DOHH2 (cell line): ENCODE results near the gene SLC1A1.

Source experiments
- H3F3A ChIP-seq: fragments of 200-600 bp; sonication (generic), shearing (Covaris generic); 2 replicates; pipeline ENCODE4 v1.6.0; 2016; ENCODE audit warnings: antibody characterized with exemption, mild to moderate bottlenecking; ENCODE audit not compliant: control insufficient read depth, insufficient read depth
- H3K27ac ChIP-seq: fragments of 200-600 bp; sonication (generic); 2 replicates; pipeline ENCODE4 v1.5.1; 2014; ENCODE audit warnings: low read depth, mild to moderate bottlenecking, low read length, moderate library complexity
- H3K27me3 ChIP-seq: fragments of 200-600 bp; sonication (generic); 2 replicates; pipeline ENCODE4 v1.6.1; 2014; ENCODE audit warnings: mild to moderate bottlenecking, low read length, mixed read lengths; ENCODE audit not compliant: control insufficient read depth
- H3K36me3 ChIP-seq: fragments of 200-600 bp; sonication (generic); 2 replicates; pipeline ENCODE4 v1.6.1; 2014; ENCODE audit warnings: mild to moderate bottlenecking, low read length, moderate library complexity, mixed read lengths; ENCODE audit not compliant: control insufficient read depth
- H3K4me1 ChIP-seq: fragments of 200-600 bp; sonication (generic); 2 replicates; pipeline ENCODE4 v1.6.1; 2014; ENCODE audit warnings: mild to moderate bottlenecking, low read length, mixed read lengths; ENCODE audit not compliant: control insufficient read depth
- H3K4me2 ChIP-seq: fragments of 200-600 bp; sonication (generic); 2 replicates; pipeline ENCODE4 v1.6.0; 2014; ENCODE audit warnings: mild to moderate bottlenecking, low read length, moderate library complexity
- H3K4me3 ChIP-seq: fragments of 200-600 bp; sonication (generic); 2 replicates; pipeline ENCODE4 v1.5.1; 2014; ENCODE audit warnings: mild to moderate bottlenecking, low read length, mixed read lengths
- H3K79me2 ChIP-seq: fragments of 200-600 bp; sonication (generic); 2 replicates; pipeline ENCODE4 v1.6.1; 2014; ENCODE audit warnings: mild to moderate bottlenecking, low read length, mixed read lengths; ENCODE audit not compliant: control insufficient read depth
- H3K9me2 ChIP-seq: fragments of 200-600 bp; sonication (generic); replicated peaks from 2 replicates; pipeline ENCODE4 v1.6.1; 2014; ENCODE audit warnings: mild to moderate bottlenecking, low read length, mixed read lengths; ENCODE audit not compliant: control insufficient read depth
- H3K9me3 ChIP-seq: fragments of 200-600 bp; sonication (generic); 2 replicates; pipeline ENCODE4 v1.6.1; 2014; ENCODE audit warnings: antibody characterized with exemption, low read length, mixed read lengths; ENCODE audit not compliant: control insufficient read depth, insufficient read depth
- H4K20me1 ChIP-seq: fragments of 200-600 bp; sonication (generic); 2 replicates; pipeline ENCODE4 v1.6.0; 2014; ENCODE audit warnings: low read depth, mild to moderate bottlenecking, antibody characterized with exemption, low read length, moderate library complexity; ENCODE audit not compliant: control insufficient read depth, insufficient read depth
- CTCF ChIP-seq: fragments of 200-600 bp; sonication (generic); IDR thresholded peaks from one replicate; pipeline ENCODE4 v1.5.1; 2014; ENCODE audit warnings: antibody characterized with exemption, mild to moderate bottlenecking, low read depth, low read length; ENCODE audit not compliant: poor library complexity, severe bottlenecking
- EZH2phosphoT487 ChIP-seq: fragments of 200-600 bp; sonication (generic); IDR thresholded peaks from 2 replicates; pipeline ENCODE4 v1.6.1; 2017; ENCODE audit warnings: borderline replicate concordance, mild to moderate bottlenecking, antibody characterized with exemption, low read length, moderate library complexity, mixed read lengths

Gene SLC1A1

GRCh38 chr9:4507306-4508130 lies 17.2 kb downstream of the SLC1A1 start:
- no peaks in the 10 kb centered on the region for H3K36me3 ChIP-seq
- no peak overlapping the region for H3K4me3 ChIP-seq
- no peaks in the 10 kb centered on the region for H3K9me3 ChIP-seq
- H4K20me1 ChIP-seq, result no peaks in the 10 kb centered on the region
- no peaks in the 10 kb centered on the region for H3F3A ChIP-seq
- H3K27me3 ChIP-seq, result no peaks in the 10 kb centered on the region
- H3K79me2 ChIP-seq, result no peaks in the 10 kb centered on the region
- no peak overlapping the region for H3K27ac ChIP-seq
- no peaks in the 10 kb centered on the region for H3K4me1 ChIP-seq
- no peaks in the 10 kb centered on the region for H3K9me2 ChIP-seq
- no peak overlapping the region for H3K4me2 ChIP-seq
- TF ChIP-seq CTCF (no peak), EZH2phosphoT487 (no peak)

GRCh38 chr9:4508246-4508906 lies 18.1 kb downstream of the SLC1A1 start:
- Histone ChIP-seq H3K9me3 (no peaks in the 10 kb centered on the region), H3K4me2 (no peak overlapping the region), H4K20me1 (no peaks in the 10 kb centered on the region), H3K27me3 (no peaks in the 10 kb centered on the region), H3K9me2 (no peaks in the 10 kb centered on the region), H3K79me2 (no peaks in the 10 kb centered on the region), H3K27ac (no peak overlapping the region), H3K4me1 (no peaks in the 10 kb centered on the region), H3F3A (no peaks in the 10 kb centered on the region), H3K4me3 (no peak overlapping the region), H3K36me3 (no peaks in the 10 kb centered on the region)
- no peak for TF ChIP-seq CTCF
- no peak for TF ChIP-seq EZH2phosphoT487

GRCh38 chr9:4508907-4509589 lies 18.8 kb downstream of the SLC1A1 start:
- Histone ChIP-seq H4K20me1 (no peaks in the 10 kb centered on the region), H3K27ac (no peak overlapping the region), H3K4me1 (no peaks in the 10 kb centered on the region), H3K9me3 (no peaks in the 10 kb centered on the region), H3K4me2 (no peak overlapping the region), H3K4me3 (no peak overlapping the region), H3K79me2 (no peaks in the 10 kb centered on the region), H3K36me3 (no peaks in the 10 kb centered on the region), H3K9me2 (no peaks in the 10 kb centered on the region), H3F3A (no peaks in the 10 kb centered on the region), H3K27me3 (no peaks in the 10 kb centered on the region)
- TF ChIP-seq CTCF, result no peak
- TF ChIP-seq EZH2phosphoT487, result no peak
